Mesodermal cell (in vitro differentiated cells): ENCODE data around the gene LZTS2.

Experiments
- H3K27ac ChIP-seq: 2 replicates; pipeline ENCODE4 v1.7.0; 2013; ENCODE audit warnings: mild to moderate bottlenecking, low read depth, low read length, moderate library complexity; ENCODE audit not compliant: severe bottlenecking
- H3K36me3 ChIP-seq: 2 replicates; pipeline ENCODE4 v1.7.1; 2013; ENCODE audit warnings: mild to moderate bottlenecking, low read length, moderate library complexity; ENCODE audit not compliant: control insufficient read depth, insufficient read depth
- H3K4me1 ChIP-seq: one replicate; pipeline ENCODE4 v1.7.1; 2013; ENCODE audit warnings: mild to moderate bottlenecking, low read length; ENCODE audit not compliant: insufficient read depth, control insufficient read depth, poor library complexity, severe bottlenecking
- H3K4me3 ChIP-seq: 2 replicates; pipeline ENCODE4 v1.7.0; 2013; ENCODE audit warnings: low read length, control low read depth, mild to moderate bottlenecking; ENCODE audit not compliant: insufficient read depth, poor library complexity, severe bottlenecking; ENCODE audit errors: extremely low read depth
- H3K9me3 ChIP-seq: 2 replicates; pipeline ENCODE4 v1.7.1; 2013; ENCODE audit warnings: mild to moderate bottlenecking, low read length, moderate library complexity; ENCODE audit not compliant: control insufficient read depth
- WGBS, 2 experiments: methylation state at CpG; one replicate each; pipeline ENCODE4 v1.1.5; 2013; ENCODE audit warnings: missing lambda C conversion rate in 2 of 2; ENCODE audit not compliant: insufficient coverage in 2 of 2; 5-methylcytosine and 5-hydroxymethylcytosine counted together

Gene LZTS2

GRCh38 chr10:101007915-101008822, 8.6 kb downstream of the LZTS2 start:
- Histone ChIP-seq H3K4me1 (peaks cover 26% of the 10 kb centered on the region), H3K36me3 (peaks cover 43% of the 10 kb centered on the region), H3K9me3 (no peaks in the 10 kb centered on the region), H3K27ac (peak overlapping the region; percentile 36), H3K4me3 (no peak overlapping the region)
- WGBS, 2 experiments = 72 to 73% methylated on average over 8 to 11 of the region's 13 CpGs

GRCh38 chr10:101008823-101009423, 9.3 kb downstream of the LZTS2 start:
- Histone ChIP-seq H3K4me1 (peaks cover 30% of the 10 kb centered on the region), H3K4me3 (no peak overlapping the region), H3K36me3 (peaks cover 36% of the 10 kb centered on the region), H3K27ac (peak overlapping the region; percentile 36), H3K9me3 (no peaks in the 10 kb centered on the region)
- WGBS, 2 experiments = 100% methylated on average over 1 to 3 of the region's 6 CpGs

- H3K36me3 ChIP-seq = peaks cover 22% of the 10 kb centered on the region
- no peaks in the 10 kb centered on the region for H3K9me3 ChIP-seq
- no peak overlapping the region for H3K27ac ChIP-seq
- no peak overlapping the region for H3K4me3 ChIP-seq
- H3K4me1 ChIP-seq = peaks cover 37% of the 10 kb centered on the region
- 98% methylated on average over 7 to 16 of the region's 22 CpGs for WGBS, 2 experiments
Observed at GRCh38 chr10:101010329-101010728, 10.7 kb downstream of the LZTS2 start.

GRCh38 chr10:101011517-101012423, 12.2 kb downstream of the LZTS2 start:
- H3K4me1 ChIP-seq = peaks cover 37% of the 10 kb centered on the region
- H3K27ac ChIP-seq = no peak overlapping the region
- H3K36me3 ChIP-seq = peaks cover 8% of the 10 kb centered on the region
- WGBS, 2 experiments = 69 to 83% methylated on average over 6 to 19 of the region's 22 CpGs
- H3K4me3 ChIP-seq = no peak overlapping the region
- no peaks in the 10 kb centered on the region for H3K9me3 ChIP-seq

- H3K27ac ChIP-seq = peak overlapping the region; percentile 29
- no peak overlapping the region for H3K4me3 ChIP-seq
- H3K36me3 ChIP-seq = no peaks in the 10 kb centered on the region
- no peaks in the 10 kb centered on the region for H3K9me3 ChIP-seq
- peaks cover 31% of the 10 kb centered on the region for H3K4me1 ChIP-seq
- 32 to 61% methylated on average over 4 to 6 of the region's 14 CpGs for WGBS, 2 experiments
Observed at GRCh38 chr10:101012525-101013364, 13.1 kb downstream of the LZTS2 start.

- H3K36me3 ChIP-seq = no peaks in the 10 kb centered on the region
- peaks cover 29% of the 10 kb centered on the region for H3K4me1 ChIP-seq
- 69 to 71% methylated on average over 9 of the region's 9 CpGs for WGBS, 2 experiments
- H3K27ac ChIP-seq = peak overlapping the region; percentile 29
- H3K9me3 ChIP-seq = no peaks in the 10 kb centered on the region
- no peak overlapping the region for H3K4me3 ChIP-seq
Observed at GRCh38 chr10:101013365-101013825, 13.8 kb downstream of the LZTS2 start.

- Histone ChIP-seq H3K4me1 (peaks cover 30% of the 10 kb centered on the region), H3K4me3 (no peak overlapping the region), H3K9me3 (no peaks in the 10 kb centered on the region), H3K36me3 (no peaks in the 10 kb centered on the region), H3K27ac (no peak overlapping the region)
- WGBS, 2 experiments = 3 to 13% methylated on average over 4 to 7 of the region's 11 CpGs
Observed at GRCh38 chr10:101014230-101014884, 14.7 kb downstream of the LZTS2 start.

GRCh38 chr10:101014966-101015581, 15.5 kb downstream of the LZTS2 start:
- H3K9me3 ChIP-seq = no peaks in the 10 kb centered on the region
- no peaks in the 10 kb centered on the region for H3K36me3 ChIP-seq
- no peak overlapping the region for H3K27ac ChIP-seq
- 47 to 78% methylated on average over 3 to 4 of the region's 7 CpGs for WGBS, 2 experiments
- no peak overlapping the region for H3K4me3 ChIP-seq
- H3K4me1 ChIP-seq = peaks cover 30% of the 10 kb centered on the region

GRCh38 chr10:101015582-101015973, 16.0 kb downstream of the LZTS2 start:
- H3K27ac ChIP-seq = no peak overlapping the region
- H3K36me3 ChIP-seq = no peaks in the 10 kb centered on the region
- no peaks in the 10 kb centered on the region for H3K9me3 ChIP-seq
- H3K4me3 ChIP-seq = no peak overlapping the region
- WGBS, 2 experiments = 85 to 86% methylated on average over 5 to 6 of the region's 8 CpGs
- H3K4me1 ChIP-seq = peaks cover 30% of the 10 kb centered on the region
